ENCODE data around the gene CD244. TPM values are rescaled to one million over a fixed set of nuclear protein-coding genes. Genes with fewer than 3 reads are reported as not detected.
"Not testable (repeated sequence)": the region's sequence is repeated elsewhere in the genome, so short reads cannot be mapped to it uniquely, and the experiment has no call there.

The CD244 gene
- polyA plus RNA-seq, 3 donors, result 62.2 to 116 (median 106) TPM

- Histone ChIP-seq H3K36me3 (replicated peaks in 1 of 2; ENCODE audit: control insufficient read depth in 1 of 2, insufficient read depth in 2 of 2, low read length in 2 of 2) (no peaks in the 10 kb centered on the region), H2AFZ (ENCODE audit: insufficient read depth, low read depth, low read length, poor library complexity, severe bottlenecking) (no peak overlapping the region), H3K79me2 (ENCODE audit: insufficient read depth, low read length) (no peaks in the 10 kb centered on the region), H3K4me1 (ENCODE audit: control insufficient read depth in 1 of 2, insufficient read depth in 2 of 2, low read length in 2 of 2) (no peaks in the 10 kb centered on the region), H3K9ac (ENCODE audit: insufficient read depth, low read length, poor library complexity, severe bottlenecking) (no peak overlapping the region), H3K4me3 (replicated peaks in 1 of 3; ENCODE audit: low read depth in 2 of 3, low read length in 3 of 3) (no peak overlapping the region), H3K27ac (ENCODE audit: low read depth in 1 of 2, low read length in 2 of 2) (no peak overlapping the region), H3K9me3 (replicated peaks in 1 of 2; ENCODE audit: control insufficient read depth in 1 of 2, insufficient read depth in 1 of 2, low read length in 2 of 2) (no peaks in the 10 kb centered on the region), H3K4me2 (replicated peaks; ENCODE audit: extremely low read depth, low read length, poor library complexity, severe bottlenecking) (no peak overlapping the region), H3K27me3 (ENCODE audit: control insufficient read depth in 2 of 2, insufficient read depth in 2 of 2, low read length in 2 of 2) (no peaks in the 10 kb centered on the region), H4K20me1 (ENCODE audit: insufficient read depth, low read length) (no peaks in the 10 kb centered on the region)
- Mint-ChIP-seq H3K36me3 (no peaks in the 10 kb centered on the region), H3K4me3 (no peak overlapping the region), H3K27me3 (ENCODE audit: low read depth in 3 of 3) (peaks cover 2 to 9% (median 6%) of the 10 kb centered on the region in 3 donors), H3K4me1 (no peaks in the 10 kb centered on the region), H3K27ac (no peak overlapping the region), H3K9me3 (peaks cover 0 to 4% (median 0%) of the 10 kb centered on the region in 7 donors)
- intact Hi-C loops (cut with micrococcal nuclease), result no loop called here
- no peak for TF ChIP-seq CTCF (IDR thresholded peaks at IDR 0.05)
- no peak for DNase-seq
- WGBS (ENCODE audit: insufficient coverage), result 96% methylated on average over 2 of the region's 2 CpGs
Measured at GRCh38 chr1:160901768-160902167, 39.1 kb upstream of the CD244 start.

GRCh38 chr1:160900683-160901082 is 38.0 kb upstream of the CD244 start:
- H3K27me3 Mint-ChIP-seq (ENCODE audit: low read depth in 3 of 3); H3K9me3 Mint-ChIP-seq; H3K36me3 Mint-ChIP-seq; H4K20me1 ChIP-seq (ENCODE audit: insufficient read depth, low read length); H3K4me1 Mint-ChIP-seq; H3K79me2 ChIP-seq (ENCODE audit: insufficient read depth, low read length); H3K4me1 ChIP-seq (ENCODE audit: control insufficient read depth in 1 of 2, insufficient read depth in 2 of 2, low read length in 2 of 2); H3K27ac ChIP-seq (ENCODE audit: low read depth in 1 of 2, low read length in 2 of 2); H3K4me3 Mint-ChIP-seq; H3K27ac Mint-ChIP-seq; DNase-seq; H3K9me3 ChIP-seq (replicated peaks in 1 of 2; ENCODE audit: control insufficient read depth in 1 of 2, insufficient read depth in 1 of 2, low read length in 2 of 2); H3K4me2 ChIP-seq (replicated peaks; ENCODE audit: extremely low read depth, low read length, poor library complexity, severe bottlenecking); H2AFZ ChIP-seq (ENCODE audit: insufficient read depth, low read depth, low read length, poor library complexity, severe bottlenecking); H3K9ac ChIP-seq (ENCODE audit: insufficient read depth, low read length, poor library complexity, severe bottlenecking); H3K27me3 ChIP-seq (ENCODE audit: control insufficient read depth in 2 of 2, insufficient read depth in 2 of 2, low read length in 2 of 2); H3K36me3 ChIP-seq (replicated peaks in 1 of 2; ENCODE audit: control insufficient read depth in 1 of 2, insufficient read depth in 2 of 2, low read length in 2 of 2); H3K4me3 ChIP-seq (replicated peaks in 1 of 3; ENCODE audit: low read depth in 2 of 3, low read length in 3 of 3); intact Hi-C loops (cut with micrococcal nuclease): not testable (repeated sequence)
- WGBS (ENCODE audit: insufficient coverage), result no CpG with 5 or more reads among the region's 3 CpGs

GRCh38 chr1:160894368-160895135 is 31.9 kb upstream of the CD244 start:
- H3K9me3 ChIP-seq (replicated peaks in 1 of 2; ENCODE audit: control insufficient read depth in 1 of 2, insufficient read depth in 1 of 2, low read length in 2 of 2); H3K27me3 Mint-ChIP-seq (ENCODE audit: low read depth in 3 of 3); H3K79me2 ChIP-seq (ENCODE audit: insufficient read depth, low read length); H3K4me3 ChIP-seq (replicated peaks in 1 of 3; ENCODE audit: low read depth in 2 of 3, low read length in 3 of 3); H3K27ac Mint-ChIP-seq; H3K27me3 ChIP-seq (ENCODE audit: control insufficient read depth in 2 of 2, insufficient read depth in 2 of 2, low read length in 2 of 2); H3K4me1 ChIP-seq (ENCODE audit: control insufficient read depth in 1 of 2, insufficient read depth in 2 of 2, low read length in 2 of 2); H3K4me2 ChIP-seq (replicated peaks; ENCODE audit: extremely low read depth, low read length, poor library complexity, severe bottlenecking); intact Hi-C loops (cut with micrococcal nuclease); H3K4me1 Mint-ChIP-seq; H2AFZ ChIP-seq (ENCODE audit: insufficient read depth, low read depth, low read length, poor library complexity, severe bottlenecking); H4K20me1 ChIP-seq (ENCODE audit: insufficient read depth, low read length); H3K27ac ChIP-seq (ENCODE audit: low read depth in 1 of 2, low read length in 2 of 2); H3K9ac ChIP-seq (ENCODE audit: insufficient read depth, low read length, poor library complexity, severe bottlenecking); H3K36me3 Mint-ChIP-seq; H3K36me3 ChIP-seq (replicated peaks in 1 of 2; ENCODE audit: control insufficient read depth in 1 of 2, insufficient read depth in 2 of 2, low read length in 2 of 2); DNase-seq; H3K4me3 Mint-ChIP-seq: not testable (repeated sequence)
- H3K9me3 Mint-ChIP-seq, result peaks cover 10 to 24% (median 13%) of the 10 kb centered on the region in 7 donors
- WGBS (ENCODE audit: insufficient coverage), result 99% methylated on average over 10 of the region's 18 CpGs
